GM18498 (cell line): ENCODE data around the gene CLEC3B.
"Not testable (repeated sequence)": the region's sequence is repeated elsewhere in the genome, so short reads cannot be mapped to it uniquely, and the experiment has no call there.

Source experiments
- ATAC-seq: cut with Tn5 transposase; IDR thresholded peaks from one replicate; pipeline ENCODE4 v1.9.1; 2021; ENCODE audit warnings: mild to moderate bottlenecking, moderate library complexity; ENCODE audit not compliant: unreplicated experiment

Gene CLEC3B

DNA sequence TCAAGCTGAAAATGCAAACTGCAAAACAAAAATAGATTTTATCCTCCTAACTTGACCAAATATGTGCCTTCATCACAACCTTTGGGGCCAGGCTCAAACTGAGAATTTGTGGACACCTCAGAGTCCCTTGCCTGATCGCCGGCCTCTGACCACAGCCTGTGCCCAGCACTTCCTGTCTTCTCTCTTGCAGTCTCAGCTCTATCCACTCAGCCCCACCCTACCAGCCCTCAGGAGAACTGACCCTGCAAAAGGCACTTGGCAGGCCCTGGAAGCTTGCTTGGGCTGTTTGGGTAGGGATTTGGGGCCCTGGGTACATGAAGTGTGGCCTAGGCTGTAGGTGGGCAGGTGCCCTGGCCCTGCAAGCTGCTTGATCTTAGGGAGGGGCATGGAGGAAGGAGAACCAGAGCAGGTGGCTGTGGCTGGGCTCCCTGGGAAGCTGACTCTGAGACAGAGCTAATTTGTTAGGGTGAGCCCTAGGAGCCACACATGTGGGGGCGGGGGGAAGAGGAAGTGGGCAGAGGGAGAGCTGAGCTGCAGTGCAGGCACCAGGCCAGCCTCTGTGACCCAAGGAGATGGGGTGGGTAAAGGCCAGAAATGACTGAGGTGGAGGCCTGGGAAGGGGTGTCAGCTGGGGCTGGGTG, 8.6 kb downstream of the CLEC3B start:
- no peak for ATAC-seq

DNA sequence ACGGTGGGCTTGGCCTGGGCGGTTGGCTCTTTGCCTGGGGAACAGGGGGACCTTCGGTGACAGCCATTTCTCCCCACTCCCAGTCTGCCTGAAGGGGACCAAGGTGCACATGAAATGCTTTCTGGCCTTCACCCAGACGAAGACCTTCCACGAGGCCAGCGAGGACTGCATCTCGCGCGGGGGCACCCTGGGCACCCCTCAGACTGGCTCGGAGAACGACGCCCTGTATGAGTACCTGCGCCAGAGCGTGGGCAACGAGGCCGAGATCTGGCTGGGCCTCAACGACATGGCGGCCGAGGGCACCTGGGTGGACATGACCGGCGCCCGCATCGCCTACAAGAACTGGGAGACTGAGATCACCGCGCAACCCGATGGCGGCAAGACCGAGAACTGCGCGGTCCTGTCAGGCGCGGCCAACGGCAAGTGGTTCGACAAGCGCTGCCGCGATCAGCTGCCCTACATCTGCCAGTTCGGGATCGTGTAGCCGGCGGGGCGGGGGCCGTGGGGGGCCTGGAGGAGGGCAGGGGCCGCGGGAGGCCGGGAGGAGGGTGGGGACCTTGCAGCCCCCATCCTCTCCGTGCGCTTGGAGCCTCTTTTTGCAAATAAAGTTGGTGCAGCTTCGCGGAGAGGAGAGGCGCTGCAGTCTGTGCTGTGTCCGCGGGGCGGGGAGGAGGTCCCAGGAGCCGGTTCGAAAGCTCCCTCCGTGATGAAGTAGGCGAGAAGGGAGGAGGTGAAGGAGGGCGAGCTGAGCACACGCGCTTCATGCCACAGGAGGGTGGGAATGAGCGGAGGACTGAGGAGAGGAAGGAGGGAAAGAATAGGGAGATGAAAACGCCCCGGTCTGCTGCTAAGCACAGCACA, 9.6 kb downstream of the CLEC3B start:
- no peak for ATAC-seq

- peak; percentile 81 for ATAC-seq
These were observed 11.8 kb downstream of the CLEC3B start for GRCh38 chr3:45037720-45038455.

- ATAC-seq: no peak
These were observed 15.6 kb downstream of the CLEC3B start for GRCh38 chr3:45041666-45042065.

DNA sequence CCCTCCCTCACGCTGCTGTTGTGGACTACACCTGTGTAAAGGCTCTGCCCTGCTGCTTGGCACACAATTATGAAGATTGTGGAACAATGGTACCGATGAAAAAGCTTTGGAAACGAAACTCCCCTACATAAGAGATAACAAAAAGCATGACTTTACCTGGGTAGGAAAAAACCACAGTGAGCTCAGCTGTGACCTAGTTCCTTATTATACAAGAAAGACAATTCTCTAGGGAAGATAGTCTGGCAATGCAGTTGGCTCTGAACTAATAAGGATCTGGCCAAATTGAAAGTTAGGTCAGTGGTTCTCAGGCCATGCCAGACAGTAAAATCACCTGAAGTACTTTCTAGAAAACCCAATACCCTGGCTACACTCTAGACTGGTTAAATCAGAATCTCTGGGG, 16.1 kb downstream of the CLEC3B start:
- ATAC-seq: no peak

- no peak for ATAC-seq
These were observed 17.7 kb downstream of the CLEC3B start for GRCh38 chr3:45043728-45044299.

- ATAC-seq: no peak
These were observed 22.1 kb downstream of the CLEC3B start for GRCh38 chr3:45048244-45048643.

GRCh38 chr3:45049807-45050206, 23.7 kb downstream of the CLEC3B start:
- no peak for ATAC-seq

- no peak for ATAC-seq
These were observed 25.6 kb downstream of the CLEC3B start for GRCh38 chr3:45051685-45052084.

GRCh38 chr3:45053805-45054195, 27.7 kb downstream of the CLEC3B start:
- ATAC-seq: not testable (repeated sequence)

GRCh38 chr3:45054196-45054857, 28.2 kb downstream of the CLEC3B start:
- no peak for ATAC-seq

DNA sequence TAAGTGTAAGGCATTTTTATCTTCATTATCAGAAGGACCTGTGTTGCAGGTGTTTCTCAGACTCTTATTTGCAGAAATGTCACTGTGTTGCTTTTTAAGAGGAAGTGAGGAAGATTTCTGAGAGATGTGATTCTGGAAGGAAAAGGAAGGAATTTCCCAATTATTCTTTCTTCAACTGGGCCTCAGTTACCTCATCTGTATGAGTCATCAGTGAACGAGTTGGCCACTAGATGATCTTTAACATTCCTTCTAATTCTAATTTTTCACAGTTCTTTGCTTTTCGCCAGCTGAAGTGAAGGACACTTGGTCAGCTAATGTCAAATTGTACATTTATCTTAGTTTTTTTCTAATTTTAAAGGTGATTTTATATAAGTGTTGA, 28.9 kb downstream of the CLEC3B start:
- no peak for ATAC-seq

DNA sequence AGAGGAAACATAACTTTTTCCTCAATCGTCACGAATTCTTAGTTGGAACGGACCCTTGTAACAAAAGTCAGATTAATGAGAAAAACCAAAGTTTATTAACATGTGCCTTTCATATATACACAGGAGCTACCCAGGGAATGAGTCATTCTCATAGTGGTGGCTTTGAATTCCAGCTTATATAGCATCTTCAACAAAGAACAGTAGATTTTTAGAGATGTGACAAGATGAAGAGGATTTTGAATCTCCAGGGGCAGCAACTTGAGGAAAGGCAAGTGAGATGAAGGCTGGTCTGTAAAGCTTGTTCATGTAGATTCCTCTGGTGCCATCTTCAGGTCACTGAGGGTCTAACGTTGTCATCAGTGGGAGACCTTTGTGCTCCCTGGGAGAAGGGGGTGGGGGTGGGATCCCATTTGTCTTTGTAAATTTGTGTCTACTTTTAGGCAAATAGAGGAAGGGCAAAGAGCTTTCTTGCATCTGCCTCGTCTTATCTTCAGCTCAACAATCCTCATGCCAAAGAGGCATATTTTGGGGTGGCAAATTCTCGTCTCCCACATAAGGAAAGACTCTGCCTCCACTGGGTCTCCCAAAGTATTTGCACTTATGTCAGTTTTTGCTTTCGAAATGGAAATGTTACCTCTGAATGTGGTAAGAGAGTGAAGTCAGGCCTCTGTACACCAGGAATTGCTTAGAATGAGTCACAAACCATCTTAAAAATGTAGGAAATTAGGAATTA, 29.5 kb downstream of the CLEC3B start:
- no peak for ATAC-seq

- no peak for ATAC-seq
These were observed 30.7 kb downstream of the CLEC3B start for GRCh38 chr3:45056608-45057301.

DNA sequence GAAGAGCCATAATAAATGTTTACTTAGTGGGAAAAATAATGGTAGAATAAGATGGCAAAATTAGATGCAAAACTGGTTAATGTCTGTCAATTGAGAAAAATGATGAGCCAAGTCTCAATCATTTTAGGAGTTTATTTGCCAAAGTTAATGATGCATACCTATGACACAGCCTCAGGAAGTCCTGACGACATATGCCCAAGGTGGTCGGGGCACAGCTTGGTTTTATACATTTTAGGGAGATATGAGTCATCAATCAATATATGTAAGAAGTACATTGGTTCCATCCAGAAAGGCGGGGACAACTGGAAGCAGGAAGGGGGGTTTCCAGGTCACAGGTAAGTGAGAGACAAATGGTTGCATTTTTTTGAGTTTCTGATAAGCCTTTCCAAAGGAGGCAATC, 31.5 kb downstream of the CLEC3B start:
- ATAC-seq: no peak

GRCh38 chr3:45059132-45059531, 33.0 kb downstream of the CLEC3B start:
- no peak for ATAC-seq

DNA sequence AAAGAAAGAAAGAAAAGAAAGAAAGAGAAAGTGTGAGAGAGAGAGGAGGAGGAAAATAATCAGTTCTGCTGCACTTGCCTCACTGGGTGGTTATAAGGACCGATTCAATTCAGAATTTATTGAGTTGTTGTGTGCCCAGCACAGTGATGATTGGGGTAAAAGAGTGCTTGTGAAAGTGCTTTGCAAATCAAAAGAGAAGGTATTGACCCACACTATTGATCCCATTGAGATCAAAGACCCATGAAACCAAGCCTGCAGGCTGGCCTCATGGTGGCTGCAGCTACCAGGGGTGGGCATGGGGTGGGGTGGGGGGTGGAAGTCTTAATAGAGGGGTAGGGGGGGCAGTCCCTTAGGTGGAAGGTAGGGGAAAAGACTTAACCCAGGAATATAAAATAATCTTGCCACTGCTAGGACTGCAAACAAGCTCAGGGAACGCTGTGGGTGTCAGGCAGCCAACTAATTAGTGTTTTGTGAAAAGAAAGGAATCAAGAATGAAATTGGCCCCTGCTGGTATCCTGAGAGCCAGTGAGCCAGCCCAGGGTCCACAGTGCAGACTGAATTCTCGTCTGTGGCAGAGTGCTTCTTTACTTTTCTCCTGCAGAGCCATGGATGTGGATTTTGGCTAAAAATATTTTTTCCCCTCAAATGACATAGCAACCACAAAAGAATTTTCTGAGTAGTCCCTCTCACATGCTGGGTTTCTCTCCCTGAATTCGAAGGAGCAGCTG, 34.2 kb downstream of the CLEC3B start:
- no peak for ATAC-seq

DNA sequence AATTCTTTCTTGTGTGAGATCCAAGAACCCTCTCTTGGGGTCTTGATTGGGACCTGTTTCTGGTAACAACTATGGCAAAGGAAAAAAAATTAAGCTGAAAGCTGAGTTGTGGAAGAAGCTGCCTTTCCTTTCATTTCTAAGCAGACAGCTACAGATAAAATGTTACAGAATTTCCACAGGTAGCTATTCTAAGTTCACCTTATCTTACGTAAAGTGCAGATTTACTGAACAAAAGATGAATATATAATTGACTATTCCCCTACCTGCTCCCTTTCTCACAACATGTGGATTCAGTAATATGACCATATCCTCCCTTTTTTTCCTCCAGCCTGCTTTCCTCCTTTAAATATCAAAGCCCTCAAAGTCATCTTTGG, 36.6 kb downstream of the CLEC3B start:
- no peak for ATAC-seq
